ENCODE data around the gene TOP3B.
A peak's percentile ranks its signal among the peaks of the same experiment; 100 is the strongest.

Gene TOP3B

DNA sequence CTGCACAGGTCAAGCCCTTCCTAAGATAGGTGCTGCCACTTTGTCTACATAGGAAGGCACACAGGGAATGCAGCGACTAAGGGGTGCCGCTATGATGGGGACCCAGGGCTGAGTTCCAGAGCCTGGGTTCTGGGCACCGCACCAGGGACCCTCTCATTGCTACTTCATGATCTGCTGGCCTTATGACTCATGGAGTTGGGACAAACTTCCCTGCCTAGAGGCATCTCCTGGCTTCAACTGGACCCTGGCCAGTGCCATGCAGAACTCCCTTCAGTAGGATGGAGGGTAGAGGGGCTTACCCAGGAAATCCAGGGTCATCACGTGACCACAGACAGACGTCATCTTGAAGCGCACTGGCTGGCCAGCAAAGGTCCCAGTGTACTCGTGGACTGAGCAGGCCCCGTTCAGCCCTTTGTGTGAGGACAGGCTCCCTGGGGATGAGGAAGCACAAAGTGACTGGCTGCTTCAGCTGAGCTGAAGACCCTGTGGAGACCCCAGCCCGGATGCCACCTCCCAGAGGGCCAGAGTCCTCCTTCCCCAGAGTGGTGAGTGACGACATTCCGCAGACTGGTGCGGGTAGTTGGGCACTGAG, 8.4 kb downstream of the TOP3B start:
- TF ChIP-seq TEAD4 (IDR thresholded peaks at IDR 0.05) (no peak), YY1 (IDR thresholded peaks at IDR 0.05; ENCODE audit: low read depth) (no peak), NFIC (IDR thresholded peaks at IDR 0.05) (no peak), ZBTB7A (IDR thresholded peaks at IDR 0.05; ENCODE audit: low read depth) (no peak), EP300 (IDR thresholded peaks at IDR 0.05; ENCODE audit: borderline replicate concordance) (no peak), FOXM1 (IDR thresholded peaks at IDR 0.05; ENCODE audit: borderline replicate concordance, low read depth) (no peak), USF1 (IDR thresholded peaks at IDR 0.05) (no peak), RAD21 (IDR thresholded peaks at IDR 0.05; ENCODE audit: low read depth) (no peak), EGR1 (IDR thresholded peaks at IDR 0.05) (no peak), CREB1 (IDR thresholded peaks at IDR 0.05; ENCODE audit: low read depth) (no peak), TCF12 (IDR thresholded peaks at IDR 0.05; ENCODE audit: low read depth) (no peak), TAF1 (IDR thresholded peaks at IDR 0.05; ENCODE audit: low read depth) (no peak), CEBPB (IDR thresholded peaks at IDR 0.05) (no peak)
- TF ChIP-seq, protein P1, sequence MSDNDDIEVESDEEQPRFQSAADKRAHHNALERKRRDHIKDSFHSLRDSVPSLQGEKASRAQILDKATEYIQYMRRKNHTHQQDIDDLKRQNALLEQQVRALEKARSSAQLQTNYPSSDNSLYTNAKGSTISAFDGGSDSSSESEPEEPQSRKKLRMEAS (IDR thresholded peaks at IDR 0.05): no peak
- TF ChIP-seq, protein P2, sequence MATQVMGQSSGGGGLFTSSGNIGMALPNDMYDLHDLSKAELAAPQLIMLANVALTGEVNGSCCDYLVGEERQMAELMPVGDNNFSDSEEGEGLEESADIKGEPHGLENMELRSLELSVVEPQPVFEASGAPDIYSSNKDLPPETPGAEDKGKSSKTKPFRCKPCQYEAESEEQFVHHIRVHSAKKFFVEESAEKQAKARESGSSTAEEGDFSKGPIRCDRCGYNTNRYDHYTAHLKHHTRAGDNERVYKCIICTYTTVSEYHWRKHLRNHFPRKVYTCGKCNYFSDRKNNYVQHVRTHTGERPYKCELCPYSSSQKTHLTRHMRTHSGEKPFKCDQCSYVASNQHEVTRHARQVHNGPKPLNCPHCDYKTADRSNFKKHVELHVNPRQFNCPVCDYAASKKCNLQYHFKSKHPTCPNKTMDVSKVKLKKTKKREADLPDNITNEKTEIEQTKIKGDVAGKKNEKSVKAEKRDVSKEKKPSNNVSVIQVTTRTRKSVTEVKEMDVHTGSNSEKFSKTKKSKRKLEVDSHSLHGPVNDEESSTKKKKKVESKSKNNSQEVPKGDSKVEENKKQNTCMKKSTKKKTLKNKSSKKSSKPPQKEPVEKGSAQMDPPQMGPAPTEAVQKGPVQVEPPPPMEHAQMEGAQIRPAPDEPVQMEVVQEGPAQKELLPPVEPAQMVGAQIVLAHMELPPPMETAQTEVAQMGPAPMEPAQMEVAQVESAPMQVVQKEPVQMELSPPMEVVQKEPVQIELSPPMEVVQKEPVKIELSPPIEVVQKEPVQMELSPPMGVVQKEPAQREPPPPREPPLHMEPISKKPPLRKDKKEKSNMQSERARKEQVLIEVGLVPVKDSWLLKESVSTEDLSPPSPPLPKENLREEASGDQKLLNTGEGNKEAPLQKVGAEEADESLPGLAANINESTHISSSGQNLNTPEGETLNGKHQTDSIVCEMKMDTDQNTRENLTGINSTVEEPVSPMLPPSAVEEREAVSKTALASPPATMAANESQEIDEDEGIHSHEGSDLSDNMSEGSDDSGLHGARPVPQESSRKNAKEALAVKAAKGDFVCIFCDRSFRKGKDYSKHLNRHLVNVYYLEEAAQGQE (IDR thresholded peaks at IDR 0.05; ENCODE audit: low read depth): no peak

DNA sequence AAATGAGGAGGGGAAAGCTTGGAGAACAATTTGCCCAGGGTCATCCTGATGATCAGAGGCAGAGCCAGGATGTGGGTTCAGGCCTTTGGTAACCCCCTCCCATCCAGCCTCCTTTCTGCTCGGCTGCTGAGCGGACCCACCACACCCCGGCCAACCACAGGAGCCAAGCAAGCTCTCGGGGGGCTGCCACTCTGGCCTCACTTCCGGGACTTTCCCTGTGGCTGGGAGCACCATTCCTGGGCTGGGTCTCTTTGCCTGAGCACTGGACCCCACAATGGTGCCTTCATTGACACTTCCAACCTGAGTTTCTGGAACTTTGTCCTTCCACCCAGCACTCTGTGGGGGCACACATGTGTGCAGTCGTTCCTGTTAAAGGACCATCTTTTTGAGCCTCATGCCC, 9.8 kb downstream of the TOP3B start:
- TF ChIP-seq USF1 (IDR thresholded peaks at IDR 0.05) (no peak), RAD21 (IDR thresholded peaks at IDR 0.05; ENCODE audit: low read depth) (no peak), EGR1 (IDR thresholded peaks at IDR 0.05) (no peak), TAF1 (IDR thresholded peaks at IDR 0.05; ENCODE audit: low read depth) (no peak), CEBPB (IDR thresholded peaks at IDR 0.05) (no peak), YY1 (IDR thresholded peaks at IDR 0.05; ENCODE audit: low read depth) (no peak), NFIC (IDR thresholded peaks at IDR 0.05) (no peak), EP300 (IDR thresholded peaks at IDR 0.05; ENCODE audit: borderline replicate concordance) (no peak), CREB1 (IDR thresholded peaks at IDR 0.05; ENCODE audit: low read depth) (no peak), TEAD4 (IDR thresholded peaks at IDR 0.05) (no peak), FOXM1 (IDR thresholded peaks at IDR 0.05; ENCODE audit: borderline replicate concordance, low read depth) (no peak), TCF12 (IDR thresholded peaks at IDR 0.05; ENCODE audit: low read depth) (no peak), ZBTB7A (IDR thresholded peaks at IDR 0.05; ENCODE audit: low read depth) (no peak)
- TF ChIP-seq, protein P1 (IDR thresholded peaks at IDR 0.05): no peak
- TF ChIP-seq, protein P2 (IDR thresholded peaks at IDR 0.05; ENCODE audit: low read depth): no peak

DNA sequence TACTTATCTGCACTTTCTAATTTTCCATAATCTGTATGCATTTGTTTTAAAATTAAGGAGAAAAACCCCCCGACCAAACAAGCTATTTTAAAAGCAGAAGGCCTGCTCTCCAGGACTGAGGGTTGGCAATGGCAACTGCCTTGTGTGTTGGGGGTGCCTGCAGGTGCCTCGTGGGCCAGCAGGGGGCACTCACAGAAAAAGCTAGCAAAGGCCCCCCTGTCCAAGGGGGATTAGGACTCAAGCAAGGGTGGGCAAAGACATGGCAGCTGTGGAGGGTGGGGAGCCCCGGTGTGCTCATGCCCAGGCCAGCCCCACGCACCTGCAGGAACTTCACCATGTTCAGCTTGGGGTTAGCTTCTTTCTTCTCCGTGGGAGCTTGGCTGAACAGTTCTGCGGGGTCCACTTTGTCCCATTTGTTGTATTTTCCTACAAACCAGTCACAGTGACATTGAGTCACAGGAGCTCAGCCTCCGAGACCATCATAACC, 10.3 kb downstream of the TOP3B start:
- TF ChIP-seq ZBTB7A (IDR thresholded peaks at IDR 0.05; ENCODE audit: low read depth) (no peak), RAD21 (IDR thresholded peaks at IDR 0.05; ENCODE audit: low read depth) (peak; percentile 34; the same call in 1 of the 2 replicates), CEBPB (IDR thresholded peaks at IDR 0.05) (no peak), TCF12 (IDR thresholded peaks at IDR 0.05; ENCODE audit: low read depth) (no peak)
- TF ChIP-seq, protein P2 (IDR thresholded peaks at IDR 0.05; ENCODE audit: low read depth): no peak

DNA sequence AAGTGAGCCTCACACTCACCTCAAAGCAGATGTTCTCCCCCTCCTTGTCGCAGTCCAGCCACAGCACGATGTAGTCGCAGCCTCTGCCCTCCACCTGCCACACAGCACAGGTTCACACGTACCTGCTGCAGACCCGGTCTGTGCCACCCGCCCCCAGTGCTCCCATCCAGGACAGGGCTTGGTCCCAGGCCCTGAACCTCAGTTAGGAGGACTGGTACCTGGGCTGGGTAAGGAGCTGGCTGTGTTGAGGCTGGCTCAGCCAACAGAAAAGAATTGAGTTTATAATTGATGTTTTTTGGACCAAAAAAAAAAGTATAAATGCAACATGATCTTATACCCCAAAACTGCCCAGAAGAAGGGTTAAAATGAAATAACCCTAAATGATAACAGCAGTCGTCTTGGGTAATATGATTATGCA, 10.7 kb downstream of the TOP3B start:
- TF ChIP-seq FOXM1 (IDR thresholded peaks at IDR 0.05; ENCODE audit: borderline replicate concordance, low read depth) (no peak), RAD21 (IDR thresholded peaks at IDR 0.05; ENCODE audit: low read depth) (no peak), CREB1 (IDR thresholded peaks at IDR 0.05; ENCODE audit: low read depth) (no peak), NFIC (IDR thresholded peaks at IDR 0.05) (no peak), TCF12 (IDR thresholded peaks at IDR 0.05; ENCODE audit: low read depth) (no peak), EGR1 (IDR thresholded peaks at IDR 0.05) (no peak), CEBPB (IDR thresholded peaks at IDR 0.05) (no peak), EP300 (IDR thresholded peaks at IDR 0.05; ENCODE audit: borderline replicate concordance) (no peak), USF1 (IDR thresholded peaks at IDR 0.05) (no peak), YY1 (IDR thresholded peaks at IDR 0.05; ENCODE audit: low read depth) (no peak), ZBTB7A (IDR thresholded peaks at IDR 0.05; ENCODE audit: low read depth) (no peak), TEAD4 (IDR thresholded peaks at IDR 0.05) (no peak), TAF1 (IDR thresholded peaks at IDR 0.05; ENCODE audit: low read depth) (no peak)
- TF ChIP-seq, protein P1 (IDR thresholded peaks at IDR 0.05): no peak
- TF ChIP-seq, protein P2 (IDR thresholded peaks at IDR 0.05; ENCODE audit: low read depth): no peak

All from Ishikawa (cell line).